HepG2 (cell line): ENCODE measurements around the gene PLXNA3.

Experiments
- FOSL1 ChIP-seq: sonication (generic); formaldehyde crosslinking; IDR thresholded peaks from 2 replicates; pipeline ENCODE4 v1.9.0; 2021; ENCODE audit warnings: missing genetic modification reagents, borderline replicate concordance
- GATA4 ChIP-seq: sonication (generic); IDR thresholded peaks from 2 replicates; pipeline ENCODE4 v1.6.1; 2016; ENCODE audit warnings: antibody characterized with exemption, low read depth, borderline replicate concordance
- HOXD1 ChIP-seq: sonication (generic); formaldehyde crosslinking; IDR thresholded peaks from 2 replicates; pipeline ENCODE4 v1.5.0; 2020; ENCODE audit warnings: missing genetic modification reagents
- MXI1 ChIP-seq: IDR thresholded peaks from 3 replicates; pipeline ENCODE4 v1.6.1; 2012; ENCODE audit warnings: low read depth, low read length, inconsistent platforms, borderline replicate concordance
- NR3C1 ChIP-seq: sonication (generic); formaldehyde crosslinking; IDR thresholded peaks from 2 replicates; pipeline ENCODE4 v1.4.0; 2020; ENCODE audit warnings: missing genetic modification reagents
- ZNF274 ChIP-seq: sonication (generic); formaldehyde crosslinking; IDR thresholded peaks from 2 replicates; pipeline ENCODE4 v1.5.1; 2020; ENCODE audit warnings: mild to moderate bottlenecking, missing genetic modification reagents
- ZNF510 ChIP-seq: sonication (generic); formaldehyde crosslinking; IDR thresholded peaks from 2 replicates; pipeline ENCODE4 v1.4.0; 2020; ENCODE audit warnings: low read depth, mild to moderate bottlenecking, missing genetic modification reagents
- ZNF563 ChIP-seq: sonication (generic); formaldehyde crosslinking; IDR thresholded peaks from 2 replicates; pipeline ENCODE4 v1.8.0; 2022; ENCODE audit warnings: mild to moderate bottlenecking, moderate library complexity, missing genetic modification reagents

- TF ChIP-seq ZNF510 (no peak), GATA4 (no peak), MXI1 (no peak), ZNF563 (no peak), ZNF274 (CRISPR knock-in tag) (no peak), FOSL1 (CRISPR knock-in tag) (no peak), NR3C1 (CRISPR knock-in tag) (no peak), HOXD1 (CRISPR knock-in tag) (no peak)
Observed at GRCh38 chrX:154443479-154443910, 14.6 kb upstream of the PLXNA3 start.
